ENCODE results near the gene C12orf57.

DNA sequence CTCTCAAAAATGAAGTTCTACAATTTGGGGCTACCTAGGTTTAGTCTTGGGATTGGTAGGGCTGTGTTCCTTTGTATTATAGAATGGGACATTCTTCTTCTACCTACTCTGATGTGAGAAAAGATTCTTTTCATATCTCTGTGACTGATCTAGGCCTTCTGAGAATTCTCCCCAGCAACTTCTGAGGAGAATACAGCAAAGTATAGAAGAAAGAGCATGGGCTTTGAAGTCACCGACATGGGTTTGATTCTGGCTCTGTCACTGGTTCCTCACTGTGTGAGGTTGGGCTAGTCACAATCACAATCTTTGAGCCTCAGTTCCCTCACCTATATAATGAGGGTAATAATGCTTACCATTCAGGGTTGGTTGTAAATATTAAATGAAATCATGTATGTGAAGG, 11.1 kb upstream of the C12orf57 start:
- TF ChIP-seq, protein P1, sequence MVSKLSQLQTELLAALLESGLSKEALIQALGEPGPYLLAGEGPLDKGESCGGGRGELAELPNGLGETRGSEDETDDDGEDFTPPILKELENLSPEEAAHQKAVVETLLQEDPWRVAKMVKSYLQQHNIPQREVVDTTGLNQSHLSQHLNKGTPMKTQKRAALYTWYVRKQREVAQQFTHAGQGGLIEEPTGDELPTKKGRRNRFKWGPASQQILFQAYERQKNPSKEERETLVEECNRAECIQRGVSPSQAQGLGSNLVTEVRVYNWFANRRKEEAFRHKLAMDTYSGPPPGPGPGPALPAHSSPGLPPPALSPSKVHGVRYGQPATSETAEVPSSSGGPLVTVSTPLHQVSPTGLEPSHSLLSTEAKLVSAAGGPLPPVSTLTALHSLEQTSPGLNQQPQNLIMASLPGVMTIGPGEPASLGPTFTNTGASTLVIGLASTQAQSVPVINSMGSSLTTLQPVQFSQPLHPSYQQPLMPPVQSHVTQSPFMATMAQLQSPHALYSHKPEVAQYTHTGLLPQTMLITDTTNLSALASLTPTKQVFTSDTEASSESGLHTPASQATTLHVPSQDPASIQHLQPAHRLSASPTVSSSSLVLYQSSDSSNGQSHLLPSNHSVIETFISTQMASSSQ (IDR thresholded peaks at IDR 0.05; ENCODE audit: low read depth), result no peak
- TF ChIP-seq, protein P1 (CRISPR knock-in tag; IDR thresholded peaks at IDR 0.05; ENCODE audit: borderline replicate concordance), result no peak
- TF ChIP-seq FOXA1 (IDR thresholded peaks at IDR 0.05) (no peak), FOXA1 (CRISPR knock-in tag; IDR thresholded peaks at IDR 0.05) (no peak), SIN3A (IDR thresholded peaks at IDR 0.05; ENCODE audit: borderline replicate concordance, low read depth, low read length) (no peak), CBX5 (CRISPR knock-in tag; IDR thresholded peaks at IDR 0.05; ENCODE audit: borderline replicate concordance) (no peak)
- TF ChIP-seq, protein P2, sequence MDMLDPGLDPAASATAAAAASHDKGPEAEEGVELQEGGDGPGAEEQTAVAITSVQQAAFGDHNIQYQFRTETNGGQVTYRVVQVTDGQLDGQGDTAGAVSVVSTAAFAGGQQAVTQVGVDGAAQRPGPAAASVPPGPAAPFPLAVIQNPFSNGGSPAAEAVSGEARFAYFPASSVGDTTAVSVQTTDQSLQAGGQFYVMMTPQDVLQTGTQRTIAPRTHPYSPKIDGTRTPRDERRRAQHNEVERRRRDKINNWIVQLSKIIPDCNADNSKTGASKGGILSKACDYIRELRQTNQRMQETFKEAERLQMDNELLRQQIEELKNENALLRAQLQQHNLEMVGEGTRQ (IDR thresholded peaks at IDR 0.05; ENCODE audit: low read depth, low read length), result no peak
- TF ChIP-seq, protein P2 (CRISPR knock-in tag; IDR thresholded peaks at IDR 0.05; ENCODE audit: borderline replicate concordance), result no peak
- TF ChIP-seq, protein P3, sequence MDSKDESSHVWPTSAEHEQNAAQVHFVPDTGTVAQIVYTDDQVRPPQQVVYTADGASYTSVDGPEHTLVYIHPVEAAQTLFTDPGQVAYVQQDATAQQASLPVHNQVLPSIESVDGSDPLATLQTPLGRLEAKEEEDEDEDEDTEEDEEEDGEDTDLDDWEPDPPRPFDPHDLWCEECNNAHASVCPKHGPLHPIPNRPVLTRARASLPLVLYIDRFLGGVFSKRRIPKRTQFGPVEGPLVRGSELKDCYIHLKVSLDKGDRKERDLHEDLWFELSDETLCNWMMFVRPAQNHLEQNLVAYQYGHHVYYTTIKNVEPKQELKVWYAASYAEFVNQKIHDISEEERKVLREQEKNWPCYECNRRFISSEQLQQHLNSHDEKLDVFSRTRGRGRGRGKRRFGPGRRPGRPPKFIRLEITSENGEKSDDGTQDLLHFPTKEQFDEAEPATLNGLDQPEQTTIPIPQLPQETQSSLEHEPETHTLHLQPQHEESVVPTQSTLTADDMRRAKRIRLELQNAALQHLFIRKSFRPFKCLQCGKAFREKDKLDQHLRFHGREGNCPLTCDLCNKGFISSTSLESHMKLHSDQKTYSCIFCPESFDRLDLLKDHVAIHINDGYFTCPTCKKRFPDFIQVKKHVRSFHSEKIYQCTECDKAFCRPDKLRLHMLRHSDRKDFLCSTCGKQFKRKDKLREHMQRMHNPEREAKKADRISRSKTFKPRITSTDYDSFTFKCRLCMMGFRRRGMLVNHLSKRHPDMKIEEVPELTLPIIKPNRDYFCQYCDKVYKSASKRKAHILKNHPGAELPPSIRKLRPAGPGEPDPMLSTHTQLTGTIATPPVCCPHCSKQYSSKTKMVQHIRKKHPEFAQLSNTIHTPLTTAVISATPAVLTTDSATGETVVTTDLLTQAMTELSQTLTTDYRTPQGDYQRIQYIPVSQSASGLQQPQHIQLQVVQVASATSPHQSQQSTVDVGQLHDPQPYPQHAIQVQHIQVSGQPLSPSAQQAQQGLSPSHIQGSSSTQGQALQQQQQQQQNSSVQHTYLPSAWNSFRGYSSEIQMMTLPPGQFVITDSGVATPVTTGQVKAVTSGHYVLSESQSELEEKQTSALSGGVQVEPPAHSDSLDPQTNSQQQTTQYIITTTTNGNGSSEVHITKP (CRISPR knock-in tag; IDR thresholded peaks at IDR 0.05; ENCODE audit: low read depth), result no peak
